Measurements from ENCODE around the gene RRP1. TPM values are rescaled to one million over a fixed set of nuclear protein-coding genes. Genes with fewer than 3 reads are reported as not detected.

Gene RRP1
- total RNA-seq, 4 donors from 2014 or later, result 19.5 to 43.2 (median 25.5) TPM

GRCh38 chr21:43755820-43756594, 33.4 kb upstream of the RRP1 start:
- H3K4me3 ChIP-seq (ENCODE audit: low read depth, poor library complexity, severe bottlenecking), result no peak overlapping the region
- intact Hi-C loops (cut with DNase I; ENCODE audit: low total_unique reads), result no loop called here
- 94 to 97% methylated on average over 37 of the region's 37 CpGs for WGBS, 2 donors
- DNase-seq (ENCODE audit: low spot score in 2 of 2), result no peak
- TF ChIP-seq POLR2A (IDR thresholded peaks at IDR 0.05) (no peak), CTCF (IDR thresholded peaks at IDR 0.05) (no peak)

- no peak overlapping the region for H3K4me3 ChIP-seq (ENCODE audit: low read depth, poor library complexity, severe bottlenecking)
- 49 to 64% methylated on average over 11 to 14 of the region's 16 CpGs for WGBS, 2 donors
- intact Hi-C loops (cut with DNase I; ENCODE audit: low total_unique reads), result no loop called here
- no peak for TF ChIP-seq CTCF (IDR thresholded peaks at IDR 0.05)
- no peak for TF ChIP-seq POLR2A (IDR thresholded peaks at IDR 0.05)
- no peak for DNase-seq (ENCODE audit: low spot score in 2 of 2)
Observed at GRCh38 chr21:43757601-43758000, 31.8 kb upstream of the RRP1 start.

GRCh38 chr21:43758111-43758641, 31.2 kb upstream of the RRP1 start:
- TF ChIP-seq CTCF (IDR thresholded peaks at IDR 0.05) (no peak), POLR2A (IDR thresholded peaks at IDR 0.05) (no peak)
- intact Hi-C loops (cut with DNase I; ENCODE audit: low total_unique reads), result no loop called here
- H3K4me3 ChIP-seq (ENCODE audit: low read depth, poor library complexity, severe bottlenecking), result no peak overlapping the region
- 50 to 53% methylated on average over 18 of the region's 18 CpGs for WGBS, 2 donors
- no peak for DNase-seq (ENCODE audit: low spot score in 2 of 2)

- WGBS, 2 donors, result 51 to 55% methylated on average over 10 of the region's 10 CpGs
- TF ChIP-seq CTCF (IDR thresholded peaks at IDR 0.05) (no peak), POLR2A (IDR thresholded peaks at IDR 0.05) (no peak)
- H3K4me3 ChIP-seq (ENCODE audit: low read depth, poor library complexity, severe bottlenecking), result no peak overlapping the region
- intact Hi-C loops (cut with DNase I; ENCODE audit: low total_unique reads), result no loop called here
- no peak for DNase-seq (ENCODE audit: low spot score in 2 of 2)
Observed at GRCh38 chr21:43758811-43759210, 30.6 kb upstream of the RRP1 start.

- TF ChIP-seq CTCF (IDR thresholded peaks at IDR 0.05) (no peak), POLR2A (IDR thresholded peaks at IDR 0.05) (no peak)
Observed at GRCh38 chr21:43759651-43760050, 29.7 kb upstream of the RRP1 start.

More at GRCh38 chr21:43759651-43760050, 29.7 kb upstream of the RRP1 start:
- intact Hi-C loops (cut with DNase I; ENCODE audit: low total_unique reads), result loop anchor here (10.0 kb wide), 1 partner anchor 785 kb away; the partner anchor contains the start of gene PKNOX1
- H3K4me3 ChIP-seq (ENCODE audit: low read depth, poor library complexity, severe bottlenecking), result no peak overlapping the region
- whole genome bisulfite sequencing, 2 donors, result 94 to 95% methylated on average over 19 of the region's 19 CpGs
- no peak for DNase-seq (ENCODE audit: low spot score in 2 of 2)

Data from lower leg skin (tissue), 4 donors.